DOHH2 (cell line): ENCODE results near the gene PLA2G2C.
"Not testable (repeated sequence)": the region's sequence is repeated elsewhere in the genome, so short reads cannot be mapped to it uniquely, and the experiment has no call there.

Source experiments
- EZH2phosphoT487 ChIP-seq: fragments of 200-600 bp; sonication (generic); IDR thresholded peaks from 2 replicates; pipeline ENCODE4 v1.6.1; 2017; ENCODE audit warnings: borderline replicate concordance, mild to moderate bottlenecking, antibody characterized with exemption, low read length, moderate library complexity, mixed read lengths
- TF ChIP-seq, protein P1 (sequence below): fragments of 200-600 bp; sonication (generic); IDR thresholded peaks from one replicate; pipeline ENCODE4 v1.5.1; 2014; ENCODE audit warnings: antibody characterized with exemption, mild to moderate bottlenecking, low read depth, low read length; ENCODE audit not compliant: poor library complexity, severe bottlenecking

DNA sequence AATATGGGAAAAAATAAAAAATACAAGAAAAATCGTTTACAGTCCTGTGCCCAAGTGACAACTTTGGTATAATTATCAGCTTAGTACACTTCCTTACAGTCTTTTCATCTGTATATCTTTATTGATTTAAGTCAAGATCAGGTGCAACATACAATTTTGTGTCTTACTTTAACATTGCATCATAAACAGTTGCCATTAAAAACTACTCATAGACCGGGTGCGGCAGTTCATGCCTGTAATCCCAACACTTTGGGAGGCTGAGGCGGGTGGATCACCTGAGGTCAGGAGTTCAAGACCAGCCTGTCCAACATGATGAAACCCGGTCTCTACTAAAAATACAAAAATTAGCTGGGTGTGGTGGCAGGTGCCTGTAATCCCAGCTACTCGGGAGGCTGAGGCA, 32.7 kb upstream of the PLA2G2C start:
- TF ChIP-seq, protein P1, sequence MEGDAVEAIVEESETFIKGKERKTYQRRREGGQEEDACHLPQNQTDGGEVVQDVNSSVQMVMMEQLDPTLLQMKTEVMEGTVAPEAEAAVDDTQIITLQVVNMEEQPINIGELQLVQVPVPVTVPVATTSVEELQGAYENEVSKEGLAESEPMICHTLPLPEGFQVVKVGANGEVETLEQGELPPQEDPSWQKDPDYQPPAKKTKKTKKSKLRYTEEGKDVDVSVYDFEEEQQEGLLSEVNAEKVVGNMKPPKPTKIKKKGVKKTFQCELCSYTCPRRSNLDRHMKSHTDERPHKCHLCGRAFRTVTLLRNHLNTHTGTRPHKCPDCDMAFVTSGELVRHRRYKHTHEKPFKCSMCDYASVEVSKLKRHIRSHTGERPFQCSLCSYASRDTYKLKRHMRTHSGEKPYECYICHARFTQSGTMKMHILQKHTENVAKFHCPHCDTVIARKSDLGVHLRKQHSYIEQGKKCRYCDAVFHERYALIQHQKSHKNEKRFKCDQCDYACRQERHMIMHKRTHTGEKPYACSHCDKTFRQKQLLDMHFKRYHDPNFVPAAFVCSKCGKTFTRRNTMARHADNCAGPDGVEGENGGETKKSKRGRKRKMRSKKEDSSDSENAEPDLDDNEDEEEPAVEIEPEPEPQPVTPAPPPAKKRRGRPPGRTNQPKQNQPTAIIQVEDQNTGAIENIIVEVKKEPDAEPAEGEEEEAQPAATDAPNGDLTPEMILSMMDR = not testable (repeated sequence)
- not testable (repeated sequence) for TF ChIP-seq EZH2phosphoT487
